Measurements from ENCODE around the gene UCP3. TPM values are rescaled to one million over a fixed set of nuclear protein-coding genes. Genes with fewer than 3 reads are reported as not detected.

Gene UCP3
- total and polyA plus RNA-seq, 4 donors, result 0.07 to 1.3 (median 0.34) TPM

GRCh38 chr11:73972187-73972586, 36.7 kb downstream of the UCP3 start:
- no peak overlapping the region for H3K9ac ChIP-seq (ENCODE audit: low read depth in 1 of 2, low read length in 2 of 2)
- DNase-seq (ENCODE audit: low spot score), result no peak
- no peaks in the 10 kb centered on the region for H3K9me3 ChIP-seq (ENCODE audit: control insufficient read depth in 4 of 4, low read length in 3 of 4)
- no peaks in the 10 kb centered on the region for H3K4me1 ChIP-seq (ENCODE audit: control insufficient read depth in 4 of 4, insufficient read depth in 4 of 4, low read length in 3 of 4)
- TF ChIP-seq MAX (IDR thresholded peaks at IDR 0.05), result no peak
- no peak for TF ChIP-seq CTCF (IDR thresholded peaks at IDR 0.05; ENCODE audit: low read depth, low read length, missing input control)
- no peak for TF ChIP-seq FOXA1 (IDR thresholded peaks at IDR 0.05)
- TF ChIP-seq FOXA2 (IDR thresholded peaks at IDR 0.05), result no peak
- no peak for TF ChIP-seq HNF4G (IDR thresholded peaks at IDR 0.05)
- no peak for TF ChIP-seq YY1 (IDR thresholded peaks at IDR 0.05)
- TF ChIP-seq RAD21 (IDR thresholded peaks at IDR 0.05), result no peak
- no peak for TF ChIP-seq NR2F2 (IDR thresholded peaks at IDR 0.05)
- no peak for TF ChIP-seq ZBTB33 (IDR thresholded peaks at IDR 0.05)
- TF ChIP-seq JUND (IDR thresholded peaks at IDR 0.05), result no peak
- no peak for TF ChIP-seq SP1 (IDR thresholded peaks at IDR 0.05)
- TF ChIP-seq HNF4A (conservative IDR thresholded peaks at IDR 0.05), result no peak
- no peak for TF ChIP-seq TAF1 (conservative IDR thresholded peaks at IDR 0.05)
- no peak for TF ChIP-seq RXRA (IDR thresholded peaks at IDR 0.05)
- TF ChIP-seq REST (IDR thresholded peaks at IDR 0.05), result no peak
- TF ChIP-seq EGR1 (IDR thresholded peaks at IDR 0.05; ENCODE audit: low read depth in 2 of 2), result no peak
- TF ChIP-seq GABPA (IDR thresholded peaks at IDR 0.05 in 1 of 2, conservative IDR thresholded peaks at IDR 0.05 in 1 of 2), result no peak
- TF ChIP-seq ATF3 (IDR thresholded peaks at IDR 0.05), result no peak
- H3K4me3 ChIP-seq (ENCODE audit: low read depth in 1 of 3, low read length in 3 of 3), result no peak overlapping the region
- WGBS, result 80% methylated on average over 1 of the region's 1 CpG
- H3K27ac ChIP-seq (ENCODE audit: low read depth in 1 of 2, low read length in 2 of 2), result no peak overlapping the region
- H3K27me3 ChIP-seq (ENCODE audit: control insufficient read depth in 4 of 4, insufficient read depth in 4 of 4, low read length in 3 of 4), result no peaks in the 10 kb centered on the region
- no peaks in the 10 kb centered on the region for H3K36me3 ChIP-seq (ENCODE audit: control insufficient read depth in 4 of 4, insufficient read depth in 3 of 4, low read depth in 1 of 4, low read length in 3 of 4)
